Trophoblast cell (in vitro differentiated cells and primary cell): ENCODE data around the gene TCP11L1.
"Not testable (repeated sequence)": the region's sequence is repeated elsewhere in the genome, so short reads cannot be mapped to it uniquely, and the experiment has no call there.

Experiments used
- DNase-seq, 2 donors: peaks; one replicate each; pipeline ENCODE4 v3.0.0-alpha.2; 2016
- H2AFZ ChIP-seq: 2 replicates; pipeline ENCODE4 v1.6.1; 2013; ENCODE audit warnings: low read length, moderate library complexity, mild to moderate bottlenecking; ENCODE audit not compliant: insufficient read depth, poor library complexity
- H2AK5ac ChIP-seq: 2 replicates; pipeline ENCODE4 v1.6.1; 2013; ENCODE audit warnings: mild to moderate bottlenecking, low read length
- H2BK120ac ChIP-seq: 2 replicates; pipeline ENCODE4 v1.6.1; 2013; ENCODE audit warnings: low read length, mild to moderate bottlenecking, moderate library complexity; ENCODE audit not compliant: insufficient read depth, poor library complexity
- H2BK12ac ChIP-seq: 2 replicates; pipeline ENCODE4 v1.6.1; 2013; ENCODE audit warnings: mild to moderate bottlenecking, low read length, moderate library complexity
- H2BK5ac ChIP-seq: 2 replicates; pipeline ENCODE4 v1.6.1; 2013; ENCODE audit warnings: low read length, low read depth, moderate library complexity, mild to moderate bottlenecking; ENCODE audit not compliant: poor library complexity
- H3K14ac ChIP-seq: 2 replicates; pipeline ENCODE4 v1.6.1; 2013; ENCODE audit warnings: mild to moderate bottlenecking, low read length
- H3K18ac ChIP-seq: 2 replicates; pipeline ENCODE4 v1.6.1; 2013; ENCODE audit warnings: mild to moderate bottlenecking, low read length
- H3K23ac ChIP-seq: 2 replicates; pipeline ENCODE4 v1.6.1; 2013; ENCODE audit warnings: low read length
- H3K27ac ChIP-seq: 2 replicates; pipeline ENCODE4 v1.5.1; 2013; ENCODE audit warnings: low read depth, mild to moderate bottlenecking, inconsistent platforms, low read length, moderate library complexity
- H3K27me3 ChIP-seq: 2 replicates; pipeline ENCODE4 v1.6.1; 2013; ENCODE audit warnings: inconsistent platforms, mild to moderate bottlenecking, low read length, moderate library complexity; ENCODE audit not compliant: insufficient read depth
- H3K36me3 ChIP-seq, 2 experiments: 1 replicate in 1 of 2; 2 replicates in 1 of 2; pipeline ENCODE4 v1.6.1; 2013; ENCODE audit warnings: low read length in 2 of 2, mild to moderate bottlenecking in 2 of 2, moderate library complexity in 1 of 2; ENCODE audit not compliant: insufficient read depth in 2 of 2, control insufficient read depth in 1 of 2
- H3K4ac ChIP-seq: 2 replicates; pipeline ENCODE4 v1.6.1; 2013; ENCODE audit warnings: low read depth, mild to moderate bottlenecking, low read length, moderate library complexity
- H3K4me1 ChIP-seq, 2 experiments: 1 replicate in 1 of 2; 2 replicates in 1 of 2; pipeline ENCODE4 v1.6.1; 2013; ENCODE audit warnings: low read length in 2 of 2, mild to moderate bottlenecking in 2 of 2, moderate library complexity in 1 of 2; ENCODE audit not compliant: insufficient read depth in 2 of 2, control insufficient read depth in 1 of 2
- H3K4me2 ChIP-seq: 2 replicates; pipeline ENCODE4 v1.6.1; 2013; ENCODE audit warnings: inconsistent platforms, mild to moderate bottlenecking, low read length, moderate library complexity
- H3K4me3 ChIP-seq: 2 replicates; pipeline ENCODE4 v1.5.1; 2013; ENCODE audit warnings: mild to moderate bottlenecking, low read depth, low read length, inconsistent platforms
- H3K79me1 ChIP-seq: one replicate; pipeline ENCODE4 v1.6.1; 2013; ENCODE audit warnings: low read length
- H3K79me2 ChIP-seq: 2 replicates; pipeline ENCODE4 v1.6.1; 2013; ENCODE audit warnings: low read length, mild to moderate bottlenecking; ENCODE audit not compliant: control insufficient read depth, insufficient read depth, poor library complexity
- H3K9ac ChIP-seq: 2 replicates; pipeline ENCODE4 v1.6.1; 2013; ENCODE audit warnings: mild to moderate bottlenecking, low read length
- H3K9me3 ChIP-seq: 2 replicates; pipeline ENCODE4 v1.6.1; 2013; ENCODE audit warnings: low read depth, mild to moderate bottlenecking, control low read depth, inconsistent platforms, low read length; ENCODE audit not compliant: insufficient read depth
- H4K12ac ChIP-seq: 2 replicates; pipeline ENCODE4 v1.6.1; 2013; ENCODE audit warnings: low read depth, mild to moderate bottlenecking, low read length, moderate library complexity
- H4K8ac ChIP-seq: 2 replicates; pipeline ENCODE4 v1.6.1; 2013; ENCODE audit warnings: low read depth, mild to moderate bottlenecking, low read length, moderate library complexity
- H4K91ac ChIP-seq: one replicate; pipeline ENCODE4 v1.6.1; 2013; ENCODE audit warnings: low read depth, mild to moderate bottlenecking, low read length, moderate library complexity
- WGBS: extraction: QIAGEN DNeasy Blood & Tissue Kit; methylation state at CpG from one replicate; pipeline ENCODE4 v1.1.7; 2013; ENCODE audit warnings: missing lambda C conversion rate; ENCODE audit not compliant: insufficient read length, insufficient coverage; ENCODE audit errors: extremely low coverage; 5-methylcytosine and 5-hydroxymethylcytosine counted together

Gene TCP11L1

DNA sequence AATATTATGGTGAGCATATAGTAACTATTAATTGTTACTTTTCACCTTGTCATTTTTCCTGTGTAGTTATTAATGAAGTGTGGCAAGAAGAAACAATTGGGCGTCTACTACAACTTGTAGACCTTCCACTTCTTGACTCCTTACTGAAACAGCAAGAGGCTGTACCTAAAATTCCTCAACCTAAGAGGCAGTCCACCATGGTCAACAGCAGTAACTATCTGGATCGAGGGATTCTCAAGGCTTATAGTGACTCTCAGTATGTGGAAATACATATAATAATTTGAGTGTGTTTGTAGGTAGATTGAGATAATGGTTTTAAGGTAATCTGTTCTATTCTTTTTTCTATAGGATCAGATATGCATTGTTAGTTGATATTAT is 10.8 kb upstream of the TCP11L1 start:
- Histone ChIP-seq H3K4me1 (no peaks in the 10 kb centered on the region), H2AK5ac (no peak overlapping the region), H3K9me3 (no peaks in the 10 kb centered on the region), H2BK12ac (no peak overlapping the region), H2BK120ac (no peak overlapping the region), H3K79me2 (no peaks in the 10 kb centered on the region), H3K4ac (no peak overlapping the region), H4K8ac (no peak overlapping the region), H3K36me3 (no peaks in the 10 kb centered on the region), H3K27me3 (no peaks in the 10 kb centered on the region), H2AFZ (no peak overlapping the region), H3K4me3 (no peak overlapping the region), H3K9ac (no peak overlapping the region), H4K12ac (no peak overlapping the region), H3K27ac (no peak overlapping the region), H3K14ac (no peak overlapping the region), H4K91ac (no peak overlapping the region), H3K4me2 (no peak overlapping the region), H2BK5ac (no peak overlapping the region), H3K23ac (no peak overlapping the region), H3K18ac (no peak overlapping the region), H3K79me1 (no peaks in the 10 kb centered on the region)
- WGBS = no CpG with 5 or more reads among the region's 2 CpGs
- DNase-seq = peak in 1 of 2 donors; percentile 33

DNA sequence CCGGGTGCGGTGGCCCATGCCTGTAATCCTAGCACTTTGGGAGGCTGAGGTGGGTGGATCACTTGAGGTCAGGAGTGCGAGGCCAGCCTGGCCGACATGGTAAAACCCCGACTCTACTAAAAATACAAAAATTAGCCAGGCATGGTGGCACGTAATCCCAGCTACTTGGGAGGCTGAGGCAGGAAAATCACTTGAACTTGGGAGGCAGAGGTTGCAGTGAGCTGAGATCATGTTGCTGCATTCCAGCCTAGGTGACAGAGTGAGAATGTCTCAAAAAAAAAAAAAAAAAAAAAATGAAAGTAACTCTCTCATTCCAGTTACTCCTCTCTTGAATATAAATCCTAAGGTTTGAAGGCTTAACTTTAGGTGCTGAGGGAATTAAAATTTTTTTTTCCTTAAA is 10.2 kb upstream of the TCP11L1 start:
- not testable (repeated sequence) for H3K9ac ChIP-seq, H3K79me2 ChIP-seq, H2AFZ ChIP-seq, H2AK5ac ChIP-seq, H3K18ac ChIP-seq, H3K4me2 ChIP-seq, H2BK120ac ChIP-seq, H3K14ac ChIP-seq, H3K23ac ChIP-seq, H3K27ac ChIP-seq, H4K91ac ChIP-seq, H3K79me1 ChIP-seq, H4K8ac ChIP-seq, H3K27me3 ChIP-seq, H2BK5ac ChIP-seq, H3K9me3 ChIP-seq, H3K36me3 ChIP-seq, H3K4me1 ChIP-seq, H3K4me3 ChIP-seq, H2BK12ac ChIP-seq, H3K4ac ChIP-seq, H4K12ac ChIP-seq
- peak in 1 of 2 donors; percentile 37 for DNase-seq
- WGBS = no CpG with 5 or more reads among the region's 6 CpGs

DNA sequence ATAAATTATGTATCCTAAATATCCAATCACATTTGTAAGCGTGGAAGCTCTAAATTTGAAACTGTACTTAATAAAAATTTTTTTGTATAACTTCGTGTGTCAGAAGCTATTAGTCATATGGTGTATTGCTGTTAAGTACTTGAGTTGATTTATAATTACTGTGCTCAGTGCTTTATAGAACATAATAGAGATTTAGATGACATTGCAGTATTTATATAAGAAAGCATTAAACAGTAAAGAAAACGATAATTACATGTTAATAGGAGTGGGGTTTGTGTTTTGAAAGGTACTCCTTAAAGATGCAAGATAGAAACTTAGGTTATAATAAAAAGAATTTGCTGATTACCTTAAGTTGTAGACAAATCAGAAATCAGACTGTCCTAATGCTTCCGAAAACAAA is 5.9 kb upstream of the TCP11L1 start:
- no peak for DNase-seq
- Histone ChIP-seq H3K27ac (no peak overlapping the region), H2AK5ac (no peak overlapping the region), H3K23ac (no peak overlapping the region), H3K9ac (no peak overlapping the region), H3K18ac (no peak overlapping the region), H3K14ac (no peak overlapping the region), H3K4me1 (no peaks in the 10 kb centered on the region), H3K27me3 (no peaks in the 10 kb centered on the region), H3K4ac (no peak overlapping the region), H4K8ac (no peak overlapping the region), H4K91ac (no peak overlapping the region), H3K79me2 (no peaks in the 10 kb centered on the region), H3K79me1 (no peaks in the 10 kb centered on the region), H3K36me3 (no peaks in the 10 kb centered on the region), H2AFZ (no peak overlapping the region), H2BK120ac (no peak overlapping the region), H2BK12ac (no peak overlapping the region), H3K9me3 (no peaks in the 10 kb centered on the region), H3K4me2 (no peak overlapping the region), H3K4me3 (no peak overlapping the region), H2BK5ac (no peak overlapping the region), H4K12ac (no peak overlapping the region)
- WGBS = no CpG with 5 or more reads among the region's 4 CpGs

DNA sequence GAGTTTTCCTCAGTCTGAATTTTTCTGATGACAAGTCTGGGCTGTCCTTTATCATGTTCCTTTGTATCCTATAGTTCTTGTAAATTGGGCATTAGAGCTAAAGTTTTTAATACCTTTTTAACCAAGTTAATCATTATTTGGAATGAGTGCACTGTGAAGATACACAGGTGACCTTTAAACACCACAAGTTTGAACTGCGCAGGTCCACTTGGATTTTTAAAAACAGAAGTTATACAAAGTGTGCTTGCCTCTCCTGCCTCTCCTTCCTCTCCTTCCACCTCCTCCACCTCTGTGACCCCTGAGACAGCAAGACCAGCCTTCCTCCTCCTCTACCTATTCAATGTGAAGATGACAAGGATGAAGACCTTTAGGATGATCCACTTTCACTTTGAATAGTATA is 4.4 kb upstream of the TCP11L1 start:
- Histone ChIP-seq H3K36me3 (no peaks in the 10 kb centered on the region), H3K4me3 (no peak overlapping the region), H3K9ac (no peak overlapping the region), H3K79me2 (peaks cover 6% of the 10 kb centered on the region), H2BK5ac (no peak overlapping the region), H2AFZ (no peak overlapping the region), H3K4ac (no peak overlapping the region), H2AK5ac (no peak overlapping the region), H3K23ac (no peak overlapping the region), H3K14ac (no peak overlapping the region), H3K18ac (no peak overlapping the region), H3K4me1 (no peaks in the 10 kb centered on the region), H2BK12ac (no peak overlapping the region), H3K27ac (no peak overlapping the region), H4K12ac (no peak overlapping the region), H3K79me1 (peaks cover 9% of the 10 kb centered on the region), H4K8ac (no peak overlapping the region), H3K9me3 (no peaks in the 10 kb centered on the region), H3K27me3 (no peaks in the 10 kb centered on the region), H4K91ac (no peak overlapping the region), H2BK120ac (no peak overlapping the region), H3K4me2 (no peak overlapping the region)
- no peak for DNase-seq
- WGBS = no CpG with 5 or more reads among the region's 1 CpG
